ENCODE results near the gene TMCO4. TPM values are rescaled to one million over a fixed set of nuclear protein-coding genes. Genes with fewer than 3 reads are reported as not detected.

The TMCO4 gene
- total and polyA plus RNA-seq, 11 donors, result 6.3 to 14.3 (median 7.6) TPM

DNA sequence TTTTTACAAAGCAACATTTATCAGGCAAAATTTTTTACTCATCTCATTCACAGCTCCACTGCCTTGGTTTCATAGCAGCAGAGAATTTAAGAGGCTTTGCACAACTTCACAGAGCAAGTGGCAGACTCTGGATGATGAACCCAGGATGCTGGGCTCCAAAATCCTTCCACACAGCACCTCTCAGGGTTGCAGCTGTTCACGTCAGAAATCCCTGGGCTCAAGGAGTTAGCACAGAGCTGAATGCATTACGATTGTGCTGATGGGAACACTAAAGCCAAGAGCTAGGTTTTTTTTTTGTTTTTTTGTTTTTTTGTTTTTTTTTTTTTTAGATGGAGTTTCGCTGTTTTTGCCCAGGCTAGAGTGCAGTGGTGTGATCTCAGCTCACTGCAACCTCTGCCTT, 137.4 kb downstream of the TMCO4 start:
- WGBS, 4 donors, result 58 to 67% (median 64%) methylated on average over 3 of the region's 3 CpGs
- Histone ChIP-seq H3K4me3 (no peak overlapping the region), H3K27ac (no peak overlapping the region), H3K4me1 (peaks cover 0 to 17% (median 5%) of the 10 kb centered on the region in 12 donors), H3K27me3 (peaks cover 22 to 51% (median 36%) of the 10 kb centered on the region in 9 donors), H3K9me3 (no peaks in the 10 kb centered on the region), H3K36me3 (peaks cover 0 to 13% (median 0%) of the 10 kb centered on the region in 9 donors)
- no peak for ATAC-seq
- no peak for TF ChIP-seq POLR2A (IDR thresholded peaks at IDR 0.05)
- TF ChIP-seq, protein P1, sequence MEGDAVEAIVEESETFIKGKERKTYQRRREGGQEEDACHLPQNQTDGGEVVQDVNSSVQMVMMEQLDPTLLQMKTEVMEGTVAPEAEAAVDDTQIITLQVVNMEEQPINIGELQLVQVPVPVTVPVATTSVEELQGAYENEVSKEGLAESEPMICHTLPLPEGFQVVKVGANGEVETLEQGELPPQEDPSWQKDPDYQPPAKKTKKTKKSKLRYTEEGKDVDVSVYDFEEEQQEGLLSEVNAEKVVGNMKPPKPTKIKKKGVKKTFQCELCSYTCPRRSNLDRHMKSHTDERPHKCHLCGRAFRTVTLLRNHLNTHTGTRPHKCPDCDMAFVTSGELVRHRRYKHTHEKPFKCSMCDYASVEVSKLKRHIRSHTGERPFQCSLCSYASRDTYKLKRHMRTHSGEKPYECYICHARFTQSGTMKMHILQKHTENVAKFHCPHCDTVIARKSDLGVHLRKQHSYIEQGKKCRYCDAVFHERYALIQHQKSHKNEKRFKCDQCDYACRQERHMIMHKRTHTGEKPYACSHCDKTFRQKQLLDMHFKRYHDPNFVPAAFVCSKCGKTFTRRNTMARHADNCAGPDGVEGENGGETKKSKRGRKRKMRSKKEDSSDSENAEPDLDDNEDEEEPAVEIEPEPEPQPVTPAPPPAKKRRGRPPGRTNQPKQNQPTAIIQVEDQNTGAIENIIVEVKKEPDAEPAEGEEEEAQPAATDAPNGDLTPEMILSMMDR (IDR thresholded peaks at IDR 0.05), result no peak
- intact Hi-C loops (cut with DNase I), result loop anchor here in 5 of 10 donors (1.0 to 5.0 kb wide), 3 partner anchors 40 to 44 kb away; no protein-coding TSS in a partner anchor
- DNase-seq, result no peak

DNA sequence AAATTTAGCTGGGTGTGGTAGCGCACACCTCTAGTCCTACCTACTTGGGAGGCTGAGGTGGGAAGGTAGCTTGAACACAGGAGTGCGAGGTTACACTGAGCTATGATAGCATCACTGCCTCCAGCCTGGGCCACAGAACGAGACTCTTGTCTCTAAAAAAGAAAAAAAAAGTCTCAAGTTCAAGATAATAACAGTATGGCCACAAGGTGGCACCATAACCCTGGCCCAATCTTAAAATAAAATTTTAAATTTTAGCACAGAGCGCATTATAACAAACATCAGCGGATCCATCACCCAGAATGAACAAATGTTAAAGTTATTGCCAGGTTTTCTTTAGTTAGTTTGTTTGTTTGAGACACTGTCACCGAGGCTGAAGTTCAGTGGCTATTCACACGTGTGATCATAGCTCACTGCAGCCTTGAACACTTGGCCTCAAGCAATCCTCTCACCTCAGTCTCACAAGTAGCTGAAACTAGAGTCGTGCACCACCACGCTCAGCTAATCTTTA, 137.9 kb downstream of the TMCO4 start:
- no peak for ATAC-seq
- intact Hi-C loops (cut with DNase I), result loop anchor here in 8 of 10 donors (1.0 to 5.0 kb wide), 4 partner anchors 41 to 45 kb away; no protein-coding TSS in a partner anchor
- 11 to 17% (median 15%) methylated on average over 9 of the region's 9 CpGs for WGBS, 4 donors
- Histone ChIP-seq H3K4me3 (no peak overlapping the region), H3K4me1 (peaks cover 0 to 17% (median 5%) of the 10 kb centered on the region in 12 donors), H3K36me3 (peaks cover 0 to 16% (median 2%) of the 10 kb centered on the region in 9 donors), H3K27ac (no peak overlapping the region), H3K27me3 (peaks cover 22 to 47% (median 31%) of the 10 kb centered on the region in 9 donors), H3K9me3 (no peaks in the 10 kb centered on the region)
- TF ChIP-seq, protein P1 (IDR thresholded peaks at IDR 0.05), result peak; percentile 62 to 84 (median 76)
- TF ChIP-seq POLR2A (IDR thresholded peaks at IDR 0.05), result no peak
- no peak for DNase-seq

DNA sequence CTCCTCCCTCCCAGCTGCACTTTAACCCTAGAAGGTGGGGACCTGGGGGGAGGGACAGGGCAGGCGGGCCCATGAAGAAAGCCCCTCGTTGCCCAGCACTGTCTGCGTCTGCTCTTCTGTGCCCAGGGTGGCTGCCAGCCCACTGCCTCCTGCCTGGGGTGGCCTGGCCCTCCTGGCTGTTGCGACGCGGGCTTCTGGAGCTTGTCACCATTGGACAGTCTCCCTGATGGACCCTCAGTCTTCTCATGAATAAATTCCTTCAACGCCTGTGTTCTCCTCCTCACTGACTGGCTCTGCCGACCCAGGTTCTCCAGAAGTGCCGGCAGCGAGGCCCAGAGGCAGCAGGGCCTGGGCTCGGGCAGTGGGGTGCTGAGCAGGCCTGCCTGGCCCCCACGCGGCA, 141.5 kb downstream of the TMCO4 start:
- peak in 1 of 5 donors; percentile 46 for DNase-seq
- peaks cover 0 to 18% (median 8%) of the 10 kb centered on the region in 12 donors for H3K4me1 ChIP-seq

DNA sequence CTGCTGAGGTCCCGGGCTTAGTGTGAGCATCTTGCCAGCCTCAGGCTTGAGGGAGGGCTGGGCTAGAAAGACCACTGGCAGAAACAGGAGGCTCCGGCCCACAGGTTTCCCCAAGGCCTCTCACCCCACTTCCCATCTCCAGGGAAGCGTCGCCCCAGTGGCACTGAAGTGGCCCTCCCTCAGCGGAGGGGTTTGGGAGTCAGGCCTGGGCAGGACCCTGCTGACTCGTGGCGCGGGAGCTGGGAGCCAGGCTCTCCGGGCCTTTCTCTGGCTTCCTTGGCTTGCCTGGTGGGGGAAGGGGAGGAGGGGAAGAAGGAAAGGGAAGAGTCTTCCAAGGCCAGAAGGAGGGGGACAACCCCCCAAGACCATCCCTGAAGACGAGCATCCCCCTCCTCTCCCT, 142.2 kb downstream of the TMCO4 start:
- no peak for ATAC-seq
- Histone ChIP-seq H3K27ac (no peak overlapping the region), H3K4me1 (peaks cover 0 to 22% (median 11%) of the 10 kb centered on the region in 12 donors), H3K27me3 (peaks cover 0 to 6% (median 0%) of the 10 kb centered on the region in 9 donors), H3K36me3 (peaks cover 0 to 34% (median 12%) of the 10 kb centered on the region in 9 donors), H3K9me3 (no peaks in the 10 kb centered on the region), H3K4me3 (no peak overlapping the region)
- peak in 1 of 5 donors; percentile 37 for DNase-seq
- no peak for TF ChIP-seq POLR2A (IDR thresholded peaks at IDR 0.05)
- TF ChIP-seq, protein P1 (IDR thresholded peaks at IDR 0.05), result no peak
- 90 to 94% (median 92%) methylated on average over 9 to 10 of the region's 10 CpGs for WGBS, 4 donors
- intact Hi-C loops (cut with DNase I), result loop anchor here in 7 of 10 donors (5.0 to 10.0 kb wide), 5 partner anchors 315 to 443 kb away; partner anchors contain the start of genes EMC1 (in 5 of the 7), MRTO4 (in 5 of the 7) and UBR4 (in 1 of the 7)

More for the DNA sequence above, 141.5 kb downstream of the TMCO4 start:
- intact Hi-C loops (cut with DNase I), result loop anchor here in 7 of 10 donors (5.0 to 10.0 kb wide), 5 partner anchors 316 to 443 kb away; partner anchors contain the start of genes EMC1 (in 5 of the 7), MRTO4 (in 5 of the 7) and UBR4 (in 1 of the 7)
- H3K9me3 ChIP-seq, result no peaks in the 10 kb centered on the region
- TF ChIP-seq, protein P1 (IDR thresholded peaks at IDR 0.05), result no peak
- no peak for TF ChIP-seq POLR2A (IDR thresholded peaks at IDR 0.05)
- WGBS, 4 donors, result 86 to 94% (median 89%) methylated on average over 12 to 13 of the region's 13 CpGs
- ATAC-seq, result no peak
- H3K27ac ChIP-seq, result no peak overlapping the region
- H3K36me3 ChIP-seq, result peaks cover 0 to 34% (median 12%) of the 10 kb centered on the region in 9 donors
- H3K27me3 ChIP-seq, result peaks cover 0 to 11% (median 0%) of the 10 kb centered on the region in 9 donors
- H3K4me3 ChIP-seq, result no peak overlapping the region
